Fibroblast of the aortic adventitia (primary cell): ENCODE measurements around the gene CENPE. TPM values are rescaled to one million over a fixed set of nuclear protein-coding genes. Genes with fewer than 3 reads are reported as not detected.

Experiments
- DNase-seq: peaks from one replicate; pipeline ENCODE4 v3.0.0-alpha.2; 2010; ENCODE audit warnings: low read depth
- H3K4me3 ChIP-seq: 2 replicates; pipeline ENCODE4 v1.5.1; 2011; ENCODE audit warnings: low read depth, mild to moderate bottlenecking, control low read depth, low read length, moderate library complexity
- CTCF ChIP-seq: IDR thresholded peaks from 2 replicates; pipeline ENCODE4 v1.5.1; 2011; ENCODE audit warnings: mild to moderate bottlenecking, low read length, control low read depth, inconsistent platforms; ENCODE audit not compliant: insufficient read depth
- total RNA-seq: library from RNA; depleted of rRNA; stranded (reverse); fragments of >200 nt; gene quantifications from 2 replicates; pipeline ENCODE4 v1.2.3, GENCODE V29; 2012; ENCODE audit warnings: low replicate concordance

CENPE gene
- total RNA-seq, 1 donor, result 26.9 TPM

GRCh38 chr4:103073792-103074438 lies 124.2 kb downstream of the CENPE start:
- DNase-seq, result peak; percentile 33
- no peak overlapping the region for H3K4me3 ChIP-seq
- no peak for TF ChIP-seq CTCF

- no peak for TF ChIP-seq CTCF
- DNase-seq, result no peak
- no peak overlapping the region for H3K4me3 ChIP-seq
These were observed 130.1 kb downstream of the CENPE start for GRCh38 chr4:103067841-103068547.

- no peak for TF ChIP-seq CTCF
- no peak overlapping the region for H3K4me3 ChIP-seq
- no peak for DNase-seq
These were observed 137.5 kb downstream of the CENPE start for GRCh38 chr4:103060453-103061148.

Other genes with a start within 250 kb of the CENPE start
- 1.2 and 2.0 TPM in 2 replicates for gene SLC9B1, start 178.6 kb downstream of the CENPE start, total RNA-seq
- gene SLC9B2, start 121.6 kb downstream of the CENPE start, total RNA-seq, result 10.4 and 31.2 TPM in 2 replicates
- gene BDH2, start 98.5 kb downstream of the CENPE start, total RNA-seq, result 31.2 and 38.7 TPM in 2 replicates